Measurements from ENCODE around the gene MTRFR.
"Not testable (repeated sequence)": the region's sequence is repeated elsewhere in the genome, so short reads cannot be mapped to it uniquely, and the experiment has no call there.

GRCh38 chr12:123248996-123249741 lies 15.9 kb downstream of the MTRFR start:
- not testable (repeated sequence) for TF ChIP-seq EZH2 (IDR thresholded peaks at IDR 0.05; ENCODE audit: borderline replicate concordance, low read depth, low read length, poor library complexity, severe bottlenecking)
- TF ChIP-seq, protein P1, sequence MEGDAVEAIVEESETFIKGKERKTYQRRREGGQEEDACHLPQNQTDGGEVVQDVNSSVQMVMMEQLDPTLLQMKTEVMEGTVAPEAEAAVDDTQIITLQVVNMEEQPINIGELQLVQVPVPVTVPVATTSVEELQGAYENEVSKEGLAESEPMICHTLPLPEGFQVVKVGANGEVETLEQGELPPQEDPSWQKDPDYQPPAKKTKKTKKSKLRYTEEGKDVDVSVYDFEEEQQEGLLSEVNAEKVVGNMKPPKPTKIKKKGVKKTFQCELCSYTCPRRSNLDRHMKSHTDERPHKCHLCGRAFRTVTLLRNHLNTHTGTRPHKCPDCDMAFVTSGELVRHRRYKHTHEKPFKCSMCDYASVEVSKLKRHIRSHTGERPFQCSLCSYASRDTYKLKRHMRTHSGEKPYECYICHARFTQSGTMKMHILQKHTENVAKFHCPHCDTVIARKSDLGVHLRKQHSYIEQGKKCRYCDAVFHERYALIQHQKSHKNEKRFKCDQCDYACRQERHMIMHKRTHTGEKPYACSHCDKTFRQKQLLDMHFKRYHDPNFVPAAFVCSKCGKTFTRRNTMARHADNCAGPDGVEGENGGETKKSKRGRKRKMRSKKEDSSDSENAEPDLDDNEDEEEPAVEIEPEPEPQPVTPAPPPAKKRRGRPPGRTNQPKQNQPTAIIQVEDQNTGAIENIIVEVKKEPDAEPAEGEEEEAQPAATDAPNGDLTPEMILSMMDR (conservative IDR thresholded peaks at IDR 0.05; ENCODE audit: low read depth, low read length), result not testable (repeated sequence)

All from A673 (cell line).